Activated CD4-positive, alpha-beta T cell treated with anti-CD3 and anti-CD28 coated beads, Interleukin-2, amount 10 ng/mL, durations not matched to agents 7 days and 5 days (primary cell): ENCODE data around the gene SLC6A18. TPM values are rescaled to one million over a fixed set of nuclear protein-coding genes. Genes with fewer than 3 reads are reported as not detected.

Experiments used
- CTCF ChIA-PET: fragments of 350-600 bp; sonication (Branson Sonifier 250); formaldehyde crosslinking; loops from one replicate; lab custom pipeline; 2021; ENCODE audit warnings: antibody characterized with exemption; lab: Charles Lee
- POLR2A ChIA-PET: fragments of 350-600 bp; sonication (Branson Sonifier 250); formaldehyde crosslinking; loops from one replicate; lab custom pipeline; 2021; ENCODE audit warnings: antibody characterized with exemption; lab: Charles Lee
- DNase-seq: peaks from one replicate; pipeline ENCODE4 v3.0.0-alpha.2; 2020
- H3K27ac Mint-ChIP-seq: one replicate; pipeline ENCODE4 v1.8.0; 2021; ENCODE audit warnings: mild to moderate bottlenecking, moderate library complexity, mixed read lengths
- H3K27me3 Mint-ChIP-seq: one replicate; pipeline ENCODE4 v1.8.0; 2021; ENCODE audit warnings: mixed read lengths
- H3K36me3 Mint-ChIP-seq: one replicate; pipeline ENCODE4 v1.8.0; 2021; ENCODE audit warnings: low read depth, mixed read lengths
- H3K4me1 Mint-ChIP-seq: one replicate; pipeline ENCODE4 v1.8.0; 2021; ENCODE audit warnings: mixed read lengths
- H3K4me3 Mint-ChIP-seq: one replicate; pipeline ENCODE4 v1.8.0; 2021; ENCODE audit warnings: mild to moderate bottlenecking, moderate library complexity, mixed read lengths
- H3K9me3 Mint-ChIP-seq: one replicate; pipeline ENCODE4 v1.8.0; 2021; ENCODE audit warnings: mixed read lengths
- total RNA-seq, 2 experiments: library from RNA; stranded (reverse); gene quantifications; one replicate each; pipeline ENCODE4 v1.2.3, GENCODE V29; 2021

SLC6A18 gene
- total RNA-seq, 2 experiments from 2014 or later: not detected

GRCh38 chr5:1190278-1190677, 34.9 kb upstream of the SLC6A18 start:
- H3K4me1 Mint-ChIP-seq: no peaks in the 10 kb centered on the region
- no peaks in the 10 kb centered on the region for H3K9me3 Mint-ChIP-seq
- ChIA-PET POLR2A (no interaction called here), CTCF (no interaction called here)
- H3K36me3 Mint-ChIP-seq: no peaks in the 10 kb centered on the region
- peaks cover 8% of the 10 kb centered on the region for H3K27me3 Mint-ChIP-seq
- H3K27ac Mint-ChIP-seq: no peak overlapping the region
- DNase-seq: no peak
- H3K4me3 Mint-ChIP-seq: no peak overlapping the region

GRCh38 chr5:1190837-1191239, 34.3 kb upstream of the SLC6A18 start:
- no peaks in the 10 kb centered on the region for H3K4me1 Mint-ChIP-seq
- ChIA-PET POLR2A (no interaction called here), CTCF (no interaction called here)
- no peak overlapping the region for H3K27ac Mint-ChIP-seq
- no peaks in the 10 kb centered on the region for H3K9me3 Mint-ChIP-seq
- H3K4me3 Mint-ChIP-seq: no peak overlapping the region
- H3K36me3 Mint-ChIP-seq: no peaks in the 10 kb centered on the region
- no peak for DNase-seq
- H3K27me3 Mint-ChIP-seq: peaks cover 8% of the 10 kb centered on the region

DNA sequence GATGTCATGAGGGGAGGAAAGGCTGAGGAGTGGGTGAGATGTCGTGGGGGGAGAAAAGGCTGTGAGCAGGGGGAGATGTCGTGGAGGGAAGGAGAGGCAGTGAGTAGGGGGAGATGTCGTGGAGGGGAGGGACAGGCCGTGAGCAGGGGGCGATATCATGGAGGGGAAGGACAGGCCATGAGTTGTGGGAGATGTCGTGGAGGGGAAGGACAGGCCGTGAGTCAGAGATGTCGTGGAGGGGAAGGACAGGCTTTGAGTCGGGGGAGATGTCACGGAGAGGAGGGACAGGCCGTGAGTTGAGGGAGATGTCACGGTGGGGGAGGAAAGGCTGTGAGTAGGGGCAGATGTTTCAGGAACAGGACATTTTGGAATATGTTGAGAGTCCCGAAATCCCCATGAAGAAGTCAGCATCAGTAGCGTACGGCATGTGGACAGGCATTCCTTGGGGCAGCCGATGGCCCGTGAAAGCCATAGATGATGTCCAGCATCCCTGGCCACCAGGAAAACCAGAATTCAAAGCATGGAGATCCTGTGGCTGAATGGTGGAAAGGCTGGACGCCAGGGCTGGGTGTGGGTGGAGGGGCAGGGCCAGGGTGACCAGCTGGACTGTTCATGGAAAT, 32.1 kb upstream of the SLC6A18 start:
- DNase-seq: no peak
- Mint-ChIP-seq H3K4me1 (no peaks in the 10 kb centered on the region), H3K27me3 (peaks cover 11% of the 10 kb centered on the region), H3K36me3 (no peaks in the 10 kb centered on the region), H3K27ac (no peak overlapping the region), H3K9me3 (no peaks in the 10 kb centered on the region), H3K4me3 (no peak overlapping the region)
- ChIA-PET POLR2A (no interaction called here), CTCF (no interaction called here)

DNA sequence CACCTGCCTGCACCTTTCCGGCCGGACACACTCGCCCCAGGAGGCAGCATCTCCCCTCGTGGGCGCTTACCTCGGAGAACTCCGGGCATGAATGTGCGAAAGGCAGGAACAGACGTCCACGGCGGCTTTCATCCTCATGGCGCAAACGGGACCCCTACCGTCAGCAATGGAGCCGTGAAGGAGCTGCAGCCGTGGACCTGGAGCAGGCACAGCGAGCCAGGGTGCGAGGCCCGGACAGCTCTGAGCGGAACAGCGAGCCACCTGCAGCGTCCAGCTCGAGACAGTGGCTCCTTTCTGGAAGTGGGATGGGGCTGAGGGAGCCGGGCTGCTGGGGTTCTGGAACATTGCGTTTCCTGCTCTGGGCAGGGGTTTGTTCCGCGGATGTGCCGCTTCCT, 31.6 kb upstream of the SLC6A18 start:
- no peak overlapping the region for H3K4me3 Mint-ChIP-seq
- POLR2A ChIA-PET: no interaction called here
- H3K36me3 Mint-ChIP-seq: no peaks in the 10 kb centered on the region
- CTCF ChIA-PET: no interaction called here
- no peaks in the 10 kb centered on the region for H3K9me3 Mint-ChIP-seq
- no peaks in the 10 kb centered on the region for H3K4me1 Mint-ChIP-seq
- H3K27ac Mint-ChIP-seq: no peak overlapping the region
- H3K27me3 Mint-ChIP-seq: peaks cover 11% of the 10 kb centered on the region
- no peak for DNase-seq

DNA sequence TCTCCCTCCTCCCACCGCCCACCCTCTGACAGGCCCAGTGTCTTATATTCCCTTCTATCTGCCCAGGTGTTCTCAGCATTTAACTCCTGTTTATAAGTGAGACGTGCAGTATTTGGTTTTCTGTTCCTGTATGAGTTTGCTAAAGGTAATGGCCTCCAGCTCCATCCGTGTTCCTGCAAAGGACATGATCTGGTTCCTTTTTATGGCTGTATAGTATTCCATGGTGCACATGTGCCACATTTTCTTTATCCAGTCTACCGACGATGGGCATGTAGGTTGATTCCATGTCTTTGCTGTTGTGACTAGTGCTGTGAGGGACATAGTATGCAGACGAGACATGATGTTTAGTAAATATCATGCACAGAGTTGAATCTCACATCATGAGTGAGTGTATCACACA, 30.8 kb upstream of the SLC6A18 start:
- no peak overlapping the region for H3K4me3 Mint-ChIP-seq
- no peak overlapping the region for H3K27ac Mint-ChIP-seq
- H3K27me3 Mint-ChIP-seq: peaks cover 11% of the 10 kb centered on the region
- no peak for DNase-seq
- no peaks in the 10 kb centered on the region for H3K9me3 Mint-ChIP-seq
- H3K4me1 Mint-ChIP-seq: no peaks in the 10 kb centered on the region
- H3K36me3 Mint-ChIP-seq: no peaks in the 10 kb centered on the region
- CTCF ChIA-PET: no interaction called here
- POLR2A ChIA-PET: no interaction called here

DNA sequence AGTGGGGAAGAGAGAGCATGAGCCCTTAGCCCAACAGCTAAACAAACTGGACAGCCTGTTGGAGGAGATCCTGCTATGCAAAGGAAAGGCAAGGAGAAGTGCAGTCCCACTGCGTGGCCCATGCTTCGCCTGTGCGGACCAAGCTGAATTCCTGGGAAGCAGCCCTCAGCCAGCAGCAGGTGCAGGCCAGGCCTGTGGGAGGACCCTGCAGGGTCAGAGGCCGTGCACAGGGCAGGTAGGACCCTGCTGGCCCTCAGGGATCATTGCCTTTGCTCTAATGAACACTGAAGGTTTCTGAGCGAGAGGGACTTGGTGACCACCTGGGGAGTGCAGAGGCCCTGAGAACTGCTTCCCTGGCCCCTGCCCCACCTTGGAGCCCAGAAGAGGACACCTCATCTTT, 29.7 kb upstream of the SLC6A18 start:
- Mint-ChIP-seq H3K4me1 (no peaks in the 10 kb centered on the region), H3K27me3 (peaks cover 10% of the 10 kb centered on the region), H3K36me3 (no peaks in the 10 kb centered on the region), H3K27ac (no peak overlapping the region), H3K4me3 (no peak overlapping the region), H3K9me3 (no peaks in the 10 kb centered on the region)
- no peak for DNase-seq
- CTCF ChIA-PET: interaction anchor here (1.2 kb wide), 1 partner anchor 21 kb away, joined by 3 read pairs; no protein-coding TSS in a partner anchor
- POLR2A ChIA-PET: no interaction called here

GRCh38 chr5:1195916-1196315, 29.3 kb upstream of the SLC6A18 start:
- no peaks in the 10 kb centered on the region for H3K4me1 Mint-ChIP-seq
- no peak for DNase-seq
- peaks cover 5% of the 10 kb centered on the region for H3K27me3 Mint-ChIP-seq
- no peaks in the 10 kb centered on the region for H3K9me3 Mint-ChIP-seq
- ChIA-PET POLR2A (no interaction called here), CTCF (interaction anchor here (1.2 kb wide), 1 partner anchor 22 kb away, joined by 3 read pairs; no protein-coding TSS in a partner anchor)
- no peaks in the 10 kb centered on the region for H3K36me3 Mint-ChIP-seq
- H3K4me3 Mint-ChIP-seq: no peak overlapping the region
- no peak overlapping the region for H3K27ac Mint-ChIP-seq

DNA sequence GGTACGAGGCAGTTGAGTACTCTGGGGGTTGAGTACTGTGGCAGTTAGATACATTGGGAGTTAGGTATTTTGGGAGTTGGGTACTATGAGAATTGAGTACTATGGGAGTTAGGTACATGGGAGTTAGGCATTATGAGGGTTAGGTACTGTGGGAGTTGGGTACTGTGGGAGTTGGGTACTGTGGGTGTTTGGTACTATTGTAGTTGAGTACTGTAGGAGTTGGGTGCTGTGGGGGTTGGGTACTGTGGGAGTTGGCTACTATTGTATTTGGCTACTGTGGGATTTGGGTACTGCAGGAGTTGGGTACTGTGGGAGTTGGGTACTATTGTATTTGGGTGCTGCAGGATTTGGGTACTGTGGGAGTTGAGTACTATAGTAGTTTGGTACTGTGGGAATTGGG, 28.6 kb upstream of the SLC6A18 start:
- Mint-ChIP-seq H3K4me1 (no peaks in the 10 kb centered on the region), H3K9me3 (no peaks in the 10 kb centered on the region), H3K27me3 (peaks cover 4% of the 10 kb centered on the region), H3K36me3 (no peaks in the 10 kb centered on the region), H3K27ac (no peak overlapping the region), H3K4me3 (no peak overlapping the region)
- no peak for DNase-seq
- CTCF ChIA-PET: no interaction called here
- POLR2A ChIA-PET: no interaction called here

GRCh38 chr5:1197876-1198666, 27.1 kb upstream of the SLC6A18 start:
- Mint-ChIP-seq H3K9me3 (no peaks in the 10 kb centered on the region), H3K4me3 (no peak overlapping the region), H3K27ac (no peak overlapping the region), H3K36me3 (no peaks in the 10 kb centered on the region), H3K4me1 (no peaks in the 10 kb centered on the region), H3K27me3 (peaks cover 4% of the 10 kb centered on the region)
- DNase-seq: no peak
- CTCF ChIA-PET: no interaction called here
- POLR2A ChIA-PET: no interaction called here

GRCh38 chr5:1199340-1199648, 25.9 kb upstream of the SLC6A18 start:
- ChIA-PET POLR2A (no interaction called here), CTCF (no interaction called here)
- no peak overlapping the region for H3K27ac Mint-ChIP-seq
- no peak overlapping the region for H3K4me3 Mint-ChIP-seq
- H3K9me3 Mint-ChIP-seq: no peaks in the 10 kb centered on the region
- DNase-seq: no peak
- no peaks in the 10 kb centered on the region for H3K4me1 Mint-ChIP-seq
- H3K36me3 Mint-ChIP-seq: no peaks in the 10 kb centered on the region
- H3K27me3 Mint-ChIP-seq: peaks cover 4% of the 10 kb centered on the region

DNA sequence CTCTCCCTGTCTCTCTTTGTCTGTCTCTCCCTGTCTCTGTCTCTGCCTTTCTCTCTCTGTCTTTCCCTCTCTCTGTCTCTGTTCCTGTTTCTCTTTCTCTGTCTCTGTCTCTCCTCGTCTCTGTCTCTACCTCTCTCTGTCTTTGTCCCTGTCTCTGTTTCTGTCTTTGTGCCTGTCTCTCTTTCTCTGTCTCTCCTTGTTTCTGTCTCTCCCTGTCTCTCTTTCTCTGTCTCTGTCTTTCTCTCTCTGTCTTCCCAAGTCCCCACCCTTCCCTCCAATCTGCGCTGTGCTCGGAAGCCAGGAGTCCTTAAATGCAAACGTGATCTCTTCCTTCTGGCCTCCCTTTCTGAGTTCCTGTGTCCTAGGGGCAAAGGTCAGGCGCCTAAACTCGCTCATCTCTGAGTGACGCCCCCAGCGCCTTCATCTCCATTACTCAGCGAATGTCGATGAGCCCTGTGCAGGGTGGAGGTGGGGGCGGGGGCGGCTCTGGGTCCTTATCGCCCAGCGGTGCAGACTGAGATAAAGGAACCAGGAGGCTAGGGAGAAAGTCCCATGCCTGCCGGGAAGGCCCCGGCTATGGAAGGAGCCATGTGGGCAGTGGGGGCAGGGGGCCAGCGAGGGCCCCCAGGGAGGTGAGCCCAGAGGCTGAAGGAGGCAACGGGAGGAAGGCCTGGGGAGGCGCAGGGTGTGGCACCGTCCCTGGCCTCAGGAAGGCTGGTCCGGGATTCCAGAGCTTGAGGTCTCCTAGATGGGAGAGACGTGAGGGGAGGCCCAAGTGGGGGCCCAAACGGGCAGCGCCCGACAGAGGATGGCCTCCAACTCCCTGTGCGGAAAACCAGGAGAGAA, 25.3 kb upstream of the SLC6A18 start:
- no peak overlapping the region for H3K4me3 Mint-ChIP-seq
- ChIA-PET POLR2A (no interaction called here), CTCF (no interaction called here)
- no peak overlapping the region for H3K27ac Mint-ChIP-seq
- H3K4me1 Mint-ChIP-seq: no peaks in the 10 kb centered on the region
- H3K36me3 Mint-ChIP-seq: no peaks in the 10 kb centered on the region
- DNase-seq: no peak
- no peaks in the 10 kb centered on the region for H3K9me3 Mint-ChIP-seq
- H3K27me3 Mint-ChIP-seq: peaks cover 4% of the 10 kb centered on the region

- ChIA-PET POLR2A (no interaction called here), CTCF (interaction anchor here (0.5 kb wide), 1 partner anchor 30 kb away, joined by 3 read pairs; no protein-coding TSS in a partner anchor)
- Mint-ChIP-seq H3K9me3 (no peaks in the 10 kb centered on the region), H3K4me3 (no peak overlapping the region), H3K27ac (no peak overlapping the region), H3K27me3 (peaks cover 6% of the 10 kb centered on the region), H3K4me1 (no peaks in the 10 kb centered on the region), H3K36me3 (no peaks in the 10 kb centered on the region)
- no peak for DNase-seq
Measured at GRCh38 chr5:1200495-1201326, 24.5 kb upstream of the SLC6A18 start.
